Fibroblast of mammary gland (primary cell): Measurements from ENCODE around the gene SCAMP2.

ENCODE experiments used
- DNase-seq: peaks from one replicate; pipeline ENCODE4 v3.0.0-alpha.2; 2010; ENCODE audit warnings: low read depth
- H3K4me3 ChIP-seq: 2 replicates; pipeline ENCODE4 v1.5.1; 2011; ENCODE audit warnings: low read depth, mild to moderate bottlenecking, low read length, moderate library complexity; ENCODE audit not compliant: control insufficient read depth
- TF ChIP-seq, protein P1 (sequence below): conservative IDR thresholded peaks from 2 replicates; pipeline ENCODE4 v1.5.1; 2011; ENCODE audit warnings: low read depth, low read length, inconsistent platforms; ENCODE audit not compliant: control insufficient read depth, insufficient read depth

The SCAMP2 gene

DNA sequence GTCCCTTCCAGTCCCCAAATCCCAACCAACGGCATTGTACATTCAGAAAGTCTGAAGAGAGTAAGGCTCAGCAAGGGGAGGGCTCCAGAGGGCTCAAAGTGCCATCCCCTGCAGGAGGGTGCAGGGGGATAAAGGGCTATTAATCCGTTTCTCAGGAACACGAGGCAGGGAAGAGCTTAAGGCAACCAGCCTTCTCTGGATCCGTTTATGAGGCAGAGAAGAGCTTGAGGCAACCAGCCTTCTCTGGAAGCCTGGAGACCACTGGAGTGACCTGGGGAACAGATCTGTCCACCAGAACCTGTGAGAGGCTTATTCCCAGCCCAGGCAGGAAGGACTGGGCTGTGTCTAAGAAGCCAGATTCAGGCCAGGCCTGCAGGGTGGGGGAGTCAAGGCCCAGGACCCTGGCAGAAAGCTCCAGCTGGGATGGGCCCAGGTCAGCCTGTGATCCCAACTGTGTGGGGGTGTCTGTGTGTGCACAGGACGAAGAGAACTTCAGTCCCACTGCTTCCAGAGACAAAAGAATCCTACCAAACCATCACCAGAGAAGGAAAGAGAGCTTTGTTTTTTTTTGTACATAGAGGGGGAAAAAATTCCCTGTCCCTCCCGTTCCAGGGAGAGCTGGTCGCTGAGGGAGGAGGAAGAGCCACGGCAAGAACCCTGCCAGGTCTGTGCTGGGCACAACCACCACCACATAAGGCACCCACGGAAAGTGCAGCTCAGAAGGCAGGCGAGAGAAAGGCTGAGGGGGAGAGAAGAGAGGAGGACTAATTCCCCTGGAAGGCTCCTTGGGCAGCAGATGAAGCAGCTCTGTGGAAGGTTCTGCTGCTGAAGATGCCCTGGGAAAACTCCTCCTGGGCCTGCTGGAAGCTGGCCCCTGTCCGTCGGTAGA lies 28.6 kb downstream of the SCAMP2 start:
- DNase-seq = no peak
- TF ChIP-seq, protein P1, sequence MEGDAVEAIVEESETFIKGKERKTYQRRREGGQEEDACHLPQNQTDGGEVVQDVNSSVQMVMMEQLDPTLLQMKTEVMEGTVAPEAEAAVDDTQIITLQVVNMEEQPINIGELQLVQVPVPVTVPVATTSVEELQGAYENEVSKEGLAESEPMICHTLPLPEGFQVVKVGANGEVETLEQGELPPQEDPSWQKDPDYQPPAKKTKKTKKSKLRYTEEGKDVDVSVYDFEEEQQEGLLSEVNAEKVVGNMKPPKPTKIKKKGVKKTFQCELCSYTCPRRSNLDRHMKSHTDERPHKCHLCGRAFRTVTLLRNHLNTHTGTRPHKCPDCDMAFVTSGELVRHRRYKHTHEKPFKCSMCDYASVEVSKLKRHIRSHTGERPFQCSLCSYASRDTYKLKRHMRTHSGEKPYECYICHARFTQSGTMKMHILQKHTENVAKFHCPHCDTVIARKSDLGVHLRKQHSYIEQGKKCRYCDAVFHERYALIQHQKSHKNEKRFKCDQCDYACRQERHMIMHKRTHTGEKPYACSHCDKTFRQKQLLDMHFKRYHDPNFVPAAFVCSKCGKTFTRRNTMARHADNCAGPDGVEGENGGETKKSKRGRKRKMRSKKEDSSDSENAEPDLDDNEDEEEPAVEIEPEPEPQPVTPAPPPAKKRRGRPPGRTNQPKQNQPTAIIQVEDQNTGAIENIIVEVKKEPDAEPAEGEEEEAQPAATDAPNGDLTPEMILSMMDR = no peak
- H3K4me3 ChIP-seq = no peak overlapping the region

- H3K4me3 ChIP-seq = no peak overlapping the region
- DNase-seq = no peak
- TF ChIP-seq, protein P1 = no peak
Measured at GRCh38 chr15:74843891-74844299, 29.3 kb downstream of the SCAMP2 start.

DNA sequence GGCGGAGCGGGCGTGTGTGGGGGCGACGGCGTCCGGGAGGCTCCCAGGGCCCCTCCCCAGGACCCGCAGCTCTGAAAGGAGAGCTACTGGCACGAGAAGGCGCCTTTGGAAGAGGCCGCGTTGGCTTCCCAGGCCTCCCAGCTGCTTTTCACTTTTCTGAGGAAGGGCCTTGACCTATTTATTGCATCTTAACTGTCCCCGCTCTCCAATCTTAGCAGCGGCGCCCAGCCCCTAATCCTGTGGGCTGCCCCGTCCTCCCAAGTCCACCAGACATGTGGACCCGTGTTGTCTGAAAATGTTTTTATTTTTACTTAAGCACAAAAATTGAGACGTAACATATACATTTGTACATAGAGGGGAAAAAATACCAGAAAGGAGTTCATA lies 29.7 kb downstream of the SCAMP2 start:
- TF ChIP-seq, protein P1 = no peak
- DNase-seq = no peak
- H3K4me3 ChIP-seq = peak overlapping the region; percentile 31

DNA sequence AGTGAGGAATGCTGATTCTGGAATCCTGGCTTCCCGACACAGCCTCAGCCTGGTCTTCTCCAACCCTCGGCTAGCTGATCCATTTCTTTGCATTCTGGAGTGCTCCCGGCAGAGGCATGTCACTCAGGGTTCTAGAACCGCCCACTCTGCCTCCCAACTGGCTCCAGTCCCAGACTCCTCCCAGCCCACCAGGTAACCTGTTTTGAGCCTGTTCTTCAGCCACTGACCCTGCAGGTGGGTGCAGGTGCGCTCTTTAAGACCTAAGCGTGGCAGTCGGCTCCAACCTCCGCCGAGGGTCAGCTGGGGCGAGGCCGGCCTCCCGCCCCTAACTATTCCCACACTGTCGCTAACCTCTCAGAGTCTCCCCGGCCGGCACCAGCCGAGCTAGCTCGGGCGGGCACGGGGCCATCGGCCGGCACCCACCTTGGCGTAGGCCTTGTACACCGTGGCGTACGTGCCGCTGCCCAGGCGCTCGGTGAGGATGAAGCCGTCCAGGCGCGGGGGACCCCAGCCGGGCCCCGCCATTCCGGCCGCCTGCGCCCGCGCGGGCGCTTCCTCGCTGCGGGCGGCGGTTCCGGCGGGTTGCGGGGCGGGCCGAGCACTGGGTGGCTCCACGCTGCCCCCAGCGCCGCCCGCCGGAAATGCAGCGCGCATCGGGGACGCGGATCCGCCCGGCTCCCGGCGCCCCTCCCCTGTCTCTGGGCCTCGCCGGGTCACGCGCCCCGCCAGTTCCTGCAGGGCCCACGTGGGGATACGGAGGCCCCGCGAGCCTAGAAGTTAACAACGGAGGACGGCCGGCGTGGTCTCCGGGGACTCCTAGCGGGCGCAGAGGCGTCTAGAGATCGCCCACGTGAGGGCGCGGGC lies 30.4 kb downstream of the SCAMP2 start, which contains the start of gene ULK3:
TSS of gene ULK3 (minus strand) at position 576 of the 864 bp plus-strand sequence. CDS start at position 525, 51 bp downstream.
- DNase-seq = peak; percentile 76
- peak within 1 kb of the TSS; percentile 80 for H3K4me3 ChIP-seq
- TF ChIP-seq, protein P1 = no peak

- H3K4me3 ChIP-seq = peak overlapping the region; percentile 80
- TF ChIP-seq, protein P1 = no peak
- DNase-seq = no peak
Measured at GRCh38 chr15:74841891-74842373, 31.2 kb downstream of the SCAMP2 start.
